Measurements from ENCODE around the gene CXCR1.
"Not testable (repeated sequence)": the region's sequence is repeated elsewhere in the genome, so short reads cannot be mapped to it uniquely, and the experiment has no call there.

Gene CXCR1

DNA sequence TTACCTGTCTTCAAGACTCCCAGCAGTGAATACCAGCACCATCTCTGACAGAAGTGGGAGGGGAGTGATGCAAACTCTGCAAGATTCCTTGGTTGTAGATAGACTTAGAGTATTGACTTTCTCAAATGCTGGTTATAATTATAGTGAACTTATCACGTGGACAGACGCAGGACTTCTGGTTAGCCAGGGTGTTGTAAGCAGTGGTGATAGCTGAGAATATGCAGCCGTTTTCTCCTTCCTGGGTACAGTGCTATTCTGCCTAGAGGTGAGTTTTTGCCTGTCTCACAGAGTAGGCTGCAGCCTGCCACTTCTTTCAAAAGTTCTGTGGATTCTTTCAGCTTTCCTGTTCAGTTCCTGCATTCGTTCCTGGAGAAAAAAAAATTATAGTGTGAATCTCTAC is 41.7 kb downstream of the CXCR1 start:
- DNase-seq: no peak
- intact Hi-C loops (cut with DNase I): no loop called here

DNA sequence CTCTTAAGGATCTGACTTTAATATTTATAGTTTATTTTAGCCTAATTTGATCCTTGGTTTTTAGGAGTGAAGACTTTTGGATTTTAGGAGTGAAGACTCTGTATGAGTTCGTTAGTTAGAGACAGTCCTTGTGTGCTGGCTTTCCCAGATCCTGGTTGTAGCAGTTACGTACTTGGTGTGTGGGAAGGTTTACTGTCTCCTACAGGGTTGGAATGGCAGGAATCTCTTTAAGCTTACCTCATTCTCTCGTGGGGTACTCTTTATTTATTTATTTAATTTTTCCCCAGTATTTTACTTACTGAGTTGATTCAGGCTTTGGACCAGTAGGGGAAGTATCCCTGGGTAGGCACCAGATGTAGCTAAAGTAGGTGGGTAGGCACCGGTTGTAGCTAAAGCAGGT is 42.8 kb downstream of the CXCR1 start:
- no peak for DNase-seq
- intact Hi-C loops (cut with DNase I): no loop called here

DNA sequence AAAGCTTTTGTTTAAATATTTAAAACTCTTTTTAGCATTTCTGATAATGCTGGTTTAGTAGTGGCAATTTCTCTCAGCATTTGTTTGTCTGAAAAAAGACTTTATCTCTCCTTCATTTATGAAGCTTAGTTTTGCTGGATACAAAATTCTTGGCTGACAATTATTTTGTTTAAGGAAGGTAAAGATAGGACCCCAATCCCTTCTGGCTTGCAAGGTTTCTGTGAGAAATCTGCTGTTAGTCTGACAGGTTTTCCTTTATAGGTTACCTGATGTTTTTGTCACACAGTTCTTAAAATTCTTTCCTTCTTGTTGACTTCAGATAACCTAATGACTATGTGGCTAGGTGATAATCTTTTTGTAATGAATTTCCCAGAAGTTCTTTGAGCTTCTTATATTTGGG is 44.5 kb downstream of the CXCR1 start:
- intact Hi-C loops (cut with DNase I); DNase-seq: not testable (repeated sequence)

DNA sequence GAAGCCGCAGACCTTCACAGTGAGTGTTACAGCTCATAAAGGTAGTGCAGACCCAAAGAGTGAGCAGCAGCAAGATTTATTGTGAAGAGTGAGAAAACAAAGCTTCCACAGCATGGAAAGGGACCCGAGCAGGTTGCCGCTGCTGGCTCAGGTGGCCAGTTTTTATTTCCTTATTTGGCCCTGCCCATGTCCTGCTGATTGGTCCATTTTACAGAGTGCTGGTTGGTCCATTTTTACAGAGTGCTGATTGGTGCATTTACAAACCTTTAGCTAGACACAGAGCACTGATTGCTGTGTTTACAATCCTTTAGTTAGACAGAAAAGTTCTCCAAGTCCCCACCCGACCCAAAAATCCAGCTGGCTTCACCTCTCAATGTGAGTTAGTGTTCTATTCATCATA is 45.0 kb downstream of the CXCR1 start:
- intact Hi-C loops (cut with DNase I); DNase-seq: not testable (repeated sequence)

Measured in head of caudate nucleus (tissue), 42 donors.